A549 (cell line): ENCODE measurements around the gene SIN3A. TPM values are rescaled to one million over a fixed set of nuclear protein-coding genes. Genes with fewer than 3 reads are reported as not detected.

Source experiments
- ATAC-seq, 2 experiments: fragments of 200-7000 bp in 1 of 2; fragments of >200 bp in 1 of 2; cut with Nextera tagmentation in 1 of 2; cut with Tn5 transposase in 1 of 2; 3 replicates each; pipeline versions ENCODE4 v1.8.0 to v1.9.1; 2018 to 2020; ENCODE audit warnings: mild to moderate bottlenecking in 1 of 2, moderate library complexity in 1 of 2
- CTCF ChIA-PET: fragments of 300-600 bp; sonication (Branson Sonifier 250); formaldehyde crosslinking; extraction: SDS; loops from one replicate; lab custom pipeline; 2021; ENCODE audit warnings: antibody characterized with exemption, inconsistent platforms; lab: Yijun Ruan, JAX
- POLR2A ChIA-PET: fragments of 350-600 bp; formaldehyde crosslinking; extraction: SDS; loops from one replicate; lab custom pipeline; 2021; ENCODE audit warnings: antibody characterized with exemption, inconsistent platforms; lab: Yijun Ruan, JAX
- DNase-seq, 2 experiments: peaks; one replicate each; pipeline versions ENCODE4 v3.0.0 to v3.0.0-alpha.2; 2011 to 2016; ENCODE audit warnings: low read depth in 1 of 2, low spot score in 1 of 2
- FAIRE-seq: peaks from 2 replicates; lab custom pipeline; 2011; peaks lifted over from hg19 to GRCh38; lab: Jason Lieb, UNC
- H3K27ac ChIP-seq, 2 experiments: fragments of >200 bp; sonication (Bioruptor Twin); formaldehyde crosslinking; 3 replicates each; pipeline ENCODE4 v1.5.1; 2016 to 2017
- H3K4me1 ChIP-seq: fragments of >200 bp; sonication (Bioruptor Twin); formaldehyde crosslinking; 3 replicates; pipeline ENCODE4 v1.6.1; 2016
- H3K4me2 ChIP-seq: fragments of >200 bp; sonication (Bioruptor Twin); formaldehyde crosslinking; 3 replicates; pipeline ENCODE4 v1.6.1; 2016
- H3K4me3 ChIP-seq: fragments of >200 bp; sonication (Bioruptor Twin); formaldehyde crosslinking; 3 replicates; pipeline ENCODE4 v1.5.1; 2016
- H3K9me3 ChIP-seq: fragments of >200 bp; sonication (Bioruptor Twin); formaldehyde crosslinking; 3 replicates; pipeline ENCODE4 v1.6.1; 2016
- CEBPB ChIP-seq, 2 experiments: fragments of >200 bp in 1 of 2; sonication (Bioruptor Twin) in 1 of 2; formaldehyde crosslinking in 1 of 2; IDR thresholded peaks; 2 replicates each; pipeline ENCODE4 v1.6.1; 2012 to 2016
- CHD2 ChIP-seq: fragments of 150-350 bp; IDR thresholded peaks from 2 replicates; pipeline ENCODE4 v1.6.1; 2014; ENCODE audit warnings: low read length; ENCODE audit not compliant: partially characterized antibody
- CHD4 ChIP-seq: fragments of 200-600 bp; sonication (generic); IDR thresholded peaks from 2 replicates; pipeline ENCODE4 v1.6.1; 2016; ENCODE audit warnings: antibody characterized with exemption, mild to moderate bottlenecking, borderline replicate concordance
- ESRRA ChIP-seq: fragments of 150-350 bp; IDR thresholded peaks from 2 replicates; pipeline ENCODE4 v1.6.1; 2014; ENCODE audit warnings: mild to moderate bottlenecking, low read length, borderline replicate concordance
- FOXS1 ChIP-seq: fragments of 250-450 bp; sonication (Bioruptor Pico); IDR thresholded peaks from 2 replicates; pipeline ENCODE4 v1.5.0; 2020; ENCODE audit warnings: mild to moderate bottlenecking, moderate library complexity
- GATA3 ChIP-seq: IDR thresholded peaks from 2 replicates; pipeline ENCODE4 v1.6.1; 2012; ENCODE audit warnings: borderline replicate concordance
- HOXA7 ChIP-seq: fragments of 250-450 bp; sonication (Bioruptor Pico); IDR thresholded peaks from 2 replicates; pipeline ENCODE4 v1.5.0; 2020; ENCODE audit warnings: mild to moderate bottlenecking, moderate library complexity
- JUN ChIP-seq, 2 experiments: fragments of >200 bp; sonication (Bioruptor Twin); formaldehyde crosslinking; IDR thresholded peaks; 2 replicates in 1 of 2; 3 replicates in 1 of 2; pipeline ENCODE4 v1.6.1; 2016 to 2017
- MYC ChIP-seq: IDR thresholded peaks from 2 replicates; pipeline ENCODE4 v1.6.1; 2012; ENCODE audit warnings: mild to moderate bottlenecking, inconsistent platforms, low read length, improper control_type of control experiment, borderline replicate concordance
- POLR2A ChIP-seq: IDR thresholded peaks from 2 replicates; pipeline ENCODE4 v1.6.1; 2012; ENCODE audit warnings: mild to moderate bottlenecking, low read length
- RAD21 ChIP-seq, 2 experiments: fragments of >200 bp in 1 of 2; sonication (Bioruptor Twin) in 1 of 2; formaldehyde crosslinking in 1 of 2; IDR thresholded peaks in 1 of 2; conservative IDR thresholded peaks in 1 of 2; 2 replicates in 1 of 2; 3 replicates in 1 of 2; pipeline ENCODE4 v1.6.1; 2012 to 2018; ENCODE audit warnings: inconsistent platforms in 1 of 2
- RCOR1 ChIP-seq: fragments of 150-350 bp; IDR thresholded peaks from 2 replicates; pipeline ENCODE4 v1.6.1; 2014; ENCODE audit warnings: antibody characterized with exemption, low read length, low read depth
- RNF2 ChIP-seq: fragments of 200-600 bp; sonication (generic); IDR thresholded peaks from 2 replicates; pipeline ENCODE4 v1.6.1; 2016; ENCODE audit warnings: low read depth, mild to moderate bottlenecking, antibody characterized with exemption, moderate library complexity, borderline replicate concordance
- SMC3 ChIP-seq: fragments of >200 bp; sonication (Bioruptor Twin); formaldehyde crosslinking; IDR thresholded peaks from 3 replicates; pipeline ENCODE4 v1.6.1; 2018; ENCODE audit warnings: inconsistent platforms
- ZC3H11A ChIP-seq: fragments of 450-650 bp; IDR thresholded peaks from 2 replicates; pipeline ENCODE4 v1.6.1; 2014; ENCODE audit warnings: antibody characterized with exemption, mild to moderate bottlenecking
- ZFP36 ChIP-seq: fragments of 450-650 bp; IDR thresholded peaks from 2 replicates; pipeline ENCODE4 v1.6.1; 2014; ENCODE audit warnings: borderline replicate concordance; ENCODE audit not compliant: partially characterized antibody
- ZSCAN20 ChIP-seq: fragments of 250-450 bp; sonication (Bioruptor Pico); IDR thresholded peaks from 2 replicates; pipeline ENCODE4 v1.8.0; 2022; ENCODE audit warnings: mild to moderate bottlenecking, moderate library complexity
- WGBS: methylation state at CpG from one replicate; pipeline ENCODE4 v1.1.6; 2017; ENCODE audit errors: missing lambda C conversion rate; 5-methylcytosine and 5-hydroxymethylcytosine counted together
- polyA plus RNA-seq, 4 experiments: library from polyadenylated mRNA; depleted of rRNA in 3 of 4; stranded (reverse); fragments of >200 nt; fragmentation: RNase III in 1 of 4; extraction: RNeasy Plus Mini Kit Qiagen cat#74134 plus additional on column Dnase treatment in 1 of 4; gene quantifications; 2 replicates in 3 of 4; 3 replicates in 1 of 4; pipeline ENCODE4 v1.2.3, GENCODE V29; 2011 to 2017
- TF ChIP-seq, protein P1 (sequence below): fragments of >200 bp; sonication (Bioruptor Twin); formaldehyde crosslinking; IDR thresholded peaks from 3 replicates; pipeline ENCODE4 v1.6.1; 2016
- TF ChIP-seq, protein P2 (sequence below): fragments of 450-650 bp; IDR thresholded peaks from 2 replicates; pipeline ENCODE4 v1.6.1; 2014; ENCODE audit warnings: antibody characterized with exemption
- TF ChIP-seq, protein P3 (sequence below): fragments of >200 bp; sonication (Bioruptor Twin); formaldehyde crosslinking; IDR thresholded peaks from 2 replicates; pipeline ENCODE4 v1.6.1; 2016
- TF ChIP-seq, protein P4 (sequence below): fragments of >200 bp; sonication (Bioruptor Twin); formaldehyde crosslinking; IDR thresholded peaks from 3 replicates; pipeline ENCODE4 v1.5.1; 2016
- TF ChIP-seq, protein P5 (sequence below): fragments of 250-450 bp; sonication (Bioruptor Pico); IDR thresholded peaks from 2 replicates; pipeline ENCODE4 v1.5.0; 2020; ENCODE audit warnings: low read depth, mild to moderate bottlenecking, moderate library complexity

The SIN3A gene
- polyA plus RNA-seq, 2 of the 4 experiments (the other 2 are of a cell fraction), result 35.9 to 48.7 TPM

DNA sequence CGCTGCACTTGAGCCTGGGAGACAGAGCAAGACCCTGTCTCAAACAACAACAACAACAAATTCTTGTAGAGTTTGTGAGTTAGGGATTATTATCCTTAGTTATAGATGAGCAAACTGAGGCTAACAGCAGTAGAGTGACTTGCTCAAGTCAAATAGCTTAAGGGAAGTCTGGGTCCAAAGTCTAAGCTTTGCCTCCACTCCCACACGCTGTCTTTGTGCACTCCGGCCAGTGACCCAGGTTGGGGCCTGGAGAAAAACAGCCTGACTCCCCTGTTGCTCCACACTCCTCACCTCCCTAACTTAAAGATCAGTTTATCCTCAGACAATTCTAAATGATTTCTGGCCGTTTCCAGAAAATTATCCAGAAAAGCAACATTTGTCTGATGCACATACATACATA, 9.2 kb upstream of the SIN3A start:
- ChIA-PET CTCF (interaction anchor here (1.0 to 1.2 kb wide), 2 partner anchors 9 to 120 kb away, joined by 3 read pairs; no protein-coding TSS in a partner anchor), POLR2A (interaction anchor here (1.5 kb wide), 1 partner anchor 9 kb away, joined by 7 read pairs; the partner anchor contains the start of gene SIN3A)
- ATAC-seq (no peak), DNase-seq (peak in 1 of 2 experiments; percentile 39), FAIRE-seq (peak; percentile 49)
- Histone ChIP-seq H3K4me3 (no peak overlapping the region), H3K27ac (peak overlapping the region; percentile 16 to 46; a peak in 5 of 6 replicates), H3K9me3 (no peaks in the 10 kb centered on the region), H3K4me2 (peak overlapping the region; percentile 57), H3K4me1 (peaks cover 30% of the 10 kb centered on the region)
- 52% methylated on average over 4 of the region's 4 CpGs for WGBS
- TF ChIP-seq GATA3, result no peak

DNA sequence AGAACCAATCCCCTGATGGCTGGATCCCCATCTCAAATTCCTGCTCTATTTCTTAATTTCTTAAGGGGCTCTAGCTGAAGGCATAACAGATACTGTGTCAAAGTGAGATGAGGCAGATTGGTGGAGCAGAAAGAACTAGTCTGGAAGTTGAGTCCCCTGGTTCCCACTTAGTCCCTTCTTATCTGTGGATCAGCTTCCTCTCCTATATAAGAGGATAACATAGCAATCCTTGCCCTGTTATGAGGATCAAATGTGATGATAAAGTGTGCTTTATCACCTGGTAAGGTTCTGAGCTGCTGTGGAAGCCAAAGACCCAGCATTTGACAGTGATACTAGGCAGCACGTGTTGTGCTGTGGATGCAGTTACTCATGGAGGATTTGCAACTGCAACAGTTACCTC, 8.1 kb upstream of the SIN3A start:
- FAIRE-seq, result no peak
- ChIA-PET POLR2A (interaction anchor here (0.7 to 1.5 kb wide), 2 partner anchors 8 to 37 kb away, joined by 5 to 7 read pairs; partner anchors contain the start of gene SIN3A), CTCF (interaction anchor here (0.6 kb wide), 1 partner anchor 366 kb away, joined by 3 read pairs; no protein-coding TSS in a partner anchor)
- TF ChIP-seq RNF2 (no peak), RAD21 (conservative IDR thresholded peaks at IDR 0.05 in 1 of 2, IDR thresholded peaks at IDR 0.05 in 1 of 2) (no peak), CEBPB (IDR thresholded peaks at IDR 0.05) (no peak), FOXS1 (CRISPR knock-in tag) (no peak), ESRRA (no peak)
- TF ChIP-seq, protein P1, sequence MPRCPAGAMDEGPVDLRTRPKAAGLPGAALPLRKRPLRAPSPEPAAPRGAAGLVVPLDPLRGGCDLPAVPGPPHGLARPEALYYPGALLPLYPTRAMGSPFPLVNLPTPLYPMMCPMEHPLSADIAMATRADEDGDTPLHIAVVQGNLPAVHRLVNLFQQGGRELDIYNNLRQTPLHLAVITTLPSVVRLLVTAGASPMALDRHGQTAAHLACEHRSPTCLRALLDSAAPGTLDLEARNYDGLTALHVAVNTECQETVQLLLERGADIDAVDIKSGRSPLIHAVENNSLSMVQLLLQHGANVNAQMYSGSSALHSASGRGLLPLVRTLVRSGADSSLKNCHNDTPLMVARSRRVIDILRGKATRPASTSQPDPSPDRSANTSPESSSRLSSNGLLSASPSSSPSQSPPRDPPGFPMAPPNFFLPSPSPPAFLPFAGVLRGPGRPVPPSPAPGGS, result no peak
- TF ChIP-seq, protein P2, sequence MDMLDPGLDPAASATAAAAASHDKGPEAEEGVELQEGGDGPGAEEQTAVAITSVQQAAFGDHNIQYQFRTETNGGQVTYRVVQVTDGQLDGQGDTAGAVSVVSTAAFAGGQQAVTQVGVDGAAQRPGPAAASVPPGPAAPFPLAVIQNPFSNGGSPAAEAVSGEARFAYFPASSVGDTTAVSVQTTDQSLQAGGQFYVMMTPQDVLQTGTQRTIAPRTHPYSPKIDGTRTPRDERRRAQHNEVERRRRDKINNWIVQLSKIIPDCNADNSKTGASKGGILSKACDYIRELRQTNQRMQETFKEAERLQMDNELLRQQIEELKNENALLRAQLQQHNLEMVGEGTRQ, result no peak
- no peak for ATAC-seq
- H3K4me1 ChIP-seq, result peaks cover 30% of the 10 kb centered on the region
- WGBS, result 67% methylated on average over 1 of the region's 1 CpG
- no peak overlapping the region; a peak in 1 of 6 replicates for H3K27ac ChIP-seq
- no peaks in the 10 kb centered on the region for H3K9me3 ChIP-seq
- H3K4me3 ChIP-seq, result no peak overlapping the region
- no peak overlapping the region for H3K4me2 ChIP-seq
- no peak for DNase-seq

DNA sequence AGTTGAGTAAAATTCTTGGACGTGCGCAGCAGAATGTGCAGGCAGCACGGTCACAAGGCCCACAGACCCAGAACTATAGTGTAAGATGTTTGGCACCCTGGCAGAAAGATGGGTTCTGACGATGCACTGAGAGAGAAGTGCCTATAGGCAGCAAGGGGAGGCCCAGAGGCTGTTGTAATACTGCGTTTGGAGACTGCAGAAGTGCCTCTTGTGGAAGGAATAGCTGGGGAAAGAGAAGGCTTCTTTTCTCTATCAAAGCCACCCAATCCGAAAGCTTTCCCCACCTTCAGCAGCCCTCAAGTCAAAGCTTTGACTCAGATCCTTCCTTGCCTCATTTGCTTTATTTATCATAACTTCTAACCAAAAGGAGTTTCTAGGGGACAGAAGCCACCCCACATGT, 5.2 kb upstream of the SIN3A start:
- ChIA-PET POLR2A (interaction anchor here (0.8 to 7.3 kb wide), 3 partner anchors 11 to 89 kb away, joined by 3 to 148 read pairs (median 5); partner anchors contain the start of gene MAN2C1), CTCF (interaction anchor here (1.2 to 1.4 kb wide), 3 partner anchors 33 to 52 kb away, joined by 3 to 5 read pairs (median 4); no protein-coding TSS in a partner anchor)
- ATAC-seq (no peak), FAIRE-seq (no peak), DNase-seq (peak in 1 of 2 experiments; percentile 25)
- H3K27ac ChIP-seq, result peak overlapping the region in 1 of 2 experiments; percentile 92; a peak in 2 of 6 replicates
- WGBS, result 68% methylated on average over 6 of the region's 6 CpGs
- H3K4me3 ChIP-seq, result peak overlapping the region; percentile 74; the same call in 1 of the 3 replicates
- H3K4me2 ChIP-seq, result peak overlapping the region; percentile 87
- peaks cover 24% of the 10 kb centered on the region for H3K4me1 ChIP-seq
- TF ChIP-seq MYC, result no peak
- TF ChIP-seq ZFP36, result no peak
- TF ChIP-seq, protein P3, sequence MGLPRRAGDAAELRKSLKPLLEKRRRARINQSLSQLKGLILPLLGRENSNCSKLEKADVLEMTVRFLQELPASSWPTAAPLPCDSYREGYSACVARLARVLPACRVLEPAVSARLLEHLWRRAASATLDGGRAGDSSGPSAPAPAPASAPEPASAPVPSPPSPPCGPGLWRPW, result no peak
- TF ChIP-seq CHD4, result no peak
- TF ChIP-seq, protein P4, sequence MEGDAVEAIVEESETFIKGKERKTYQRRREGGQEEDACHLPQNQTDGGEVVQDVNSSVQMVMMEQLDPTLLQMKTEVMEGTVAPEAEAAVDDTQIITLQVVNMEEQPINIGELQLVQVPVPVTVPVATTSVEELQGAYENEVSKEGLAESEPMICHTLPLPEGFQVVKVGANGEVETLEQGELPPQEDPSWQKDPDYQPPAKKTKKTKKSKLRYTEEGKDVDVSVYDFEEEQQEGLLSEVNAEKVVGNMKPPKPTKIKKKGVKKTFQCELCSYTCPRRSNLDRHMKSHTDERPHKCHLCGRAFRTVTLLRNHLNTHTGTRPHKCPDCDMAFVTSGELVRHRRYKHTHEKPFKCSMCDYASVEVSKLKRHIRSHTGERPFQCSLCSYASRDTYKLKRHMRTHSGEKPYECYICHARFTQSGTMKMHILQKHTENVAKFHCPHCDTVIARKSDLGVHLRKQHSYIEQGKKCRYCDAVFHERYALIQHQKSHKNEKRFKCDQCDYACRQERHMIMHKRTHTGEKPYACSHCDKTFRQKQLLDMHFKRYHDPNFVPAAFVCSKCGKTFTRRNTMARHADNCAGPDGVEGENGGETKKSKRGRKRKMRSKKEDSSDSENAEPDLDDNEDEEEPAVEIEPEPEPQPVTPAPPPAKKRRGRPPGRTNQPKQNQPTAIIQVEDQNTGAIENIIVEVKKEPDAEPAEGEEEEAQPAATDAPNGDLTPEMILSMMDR, result no peak
- no peak for TF ChIP-seq ZC3H11A
- TF ChIP-seq SMC3, result no peak
- TF ChIP-seq, protein P5, sequence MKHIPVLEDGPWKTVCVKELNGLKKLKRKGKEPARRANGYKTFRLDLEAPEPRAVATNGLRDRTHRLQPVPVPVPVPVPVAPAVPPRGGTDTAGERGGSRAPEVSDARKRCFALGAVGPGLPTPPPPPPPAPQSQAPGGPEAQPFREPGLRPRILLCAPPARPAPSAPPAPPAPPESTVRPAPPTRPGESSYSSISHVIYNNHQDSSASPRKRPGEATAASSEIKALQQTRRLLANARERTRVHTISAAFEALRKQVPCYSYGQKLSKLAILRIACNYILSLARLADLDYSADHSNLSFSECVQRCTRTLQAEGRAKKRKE (CRISPR knock-in tag), result no peak
- no peak for TF ChIP-seq CHD2
- TF ChIP-seq HOXA7 (CRISPR knock-in tag), result no peak
- TF ChIP-seq JUN (IDR thresholded peaks at IDR 0.05), result no peak
- no peak for TF ChIP-seq ZSCAN20 (CRISPR knock-in tag)
- no peak for TF ChIP-seq POLR2A
- TF ChIP-seq, protein P2, result no peak
- TF ChIP-seq RCOR1, result no peak
- no peaks in the 10 kb centered on the region for H3K9me3 ChIP-seq
